ENCODE measurements around the gene FAM227A.
A peak's percentile ranks its signal among the peaks of the same experiment; 100 is the strongest.

The FAM227A gene

GRCh38 chr22:38684895-38685294, 28.7 kb upstream of the FAM227A start:
- H3K4me3 ChIP-seq (ENCODE audit: low read depth, low read length), result no peak overlapping the region
- DNase-seq (ENCODE audit: low read depth), result no peak
- no peak for TF ChIP-seq POLR2A (IDR thresholded peaks at IDR 0.05; ENCODE audit: extremely low read depth, insufficient read length)

GRCh38 chr22:38681582-38682335, 25.6 kb upstream of the FAM227A start, which contains the start of gene TOMM22:
Gene TOMM22, plus strand, starts transcription at chr22:38681957. Its CDS starts 22 bp downstream, at chr22:38681979.
- TF ChIP-seq MYC (IDR thresholded peaks at IDR 0.05; ENCODE audit: low read depth, low read length), result peak; percentile 61
- peak; percentile 65 for TF ChIP-seq POLR2A (IDR thresholded peaks at IDR 0.05; ENCODE audit: extremely low read depth, insufficient read length)
- TF ChIP-seq, protein P1, sequence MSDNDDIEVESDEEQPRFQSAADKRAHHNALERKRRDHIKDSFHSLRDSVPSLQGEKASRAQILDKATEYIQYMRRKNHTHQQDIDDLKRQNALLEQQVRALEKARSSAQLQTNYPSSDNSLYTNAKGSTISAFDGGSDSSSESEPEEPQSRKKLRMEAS (IDR thresholded peaks at IDR 0.05; ENCODE audit: low read depth, low read length), result peak; percentile 45; the same call in 1 of the 2 replicates
- TF ChIP-seq CTCF (IDR thresholded peaks at IDR 0.05; ENCODE audit: low read depth, low read length), result peak; percentile 58
- DNase-seq (ENCODE audit: low read depth), result peak; percentile 92
- peak within 1 kb of the TSS; percentile 100 for H3K4me3 ChIP-seq (ENCODE audit: low read depth, low read length)

DNA sequence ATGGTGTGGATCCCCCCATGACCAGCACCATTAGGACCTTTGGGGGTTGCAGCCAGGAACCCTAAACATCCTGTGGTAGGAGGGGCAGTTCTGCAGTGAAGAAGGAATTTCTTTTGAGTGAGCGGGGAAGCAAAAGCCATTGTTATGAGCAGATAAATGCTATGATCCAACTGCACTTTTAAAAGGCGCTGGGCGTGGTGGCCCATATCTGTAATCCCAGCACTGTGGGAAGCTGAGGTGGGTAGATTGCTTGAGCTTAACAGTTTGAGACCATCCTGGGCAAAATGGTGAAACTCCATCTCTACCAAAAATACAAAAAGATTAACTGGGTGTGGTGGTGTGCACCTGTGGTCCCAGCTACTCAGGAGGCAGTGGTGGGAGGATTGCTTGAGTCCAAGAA, 19.6 kb upstream of the FAM227A start:
- TF ChIP-seq CTCF (IDR thresholded peaks at IDR 0.05; ENCODE audit: low read depth, low read length) (no peak), POLR2A (IDR thresholded peaks at IDR 0.05; ENCODE audit: extremely low read depth, insufficient read length) (no peak), MYC (IDR thresholded peaks at IDR 0.05; ENCODE audit: low read depth, low read length) (no peak)
- TF ChIP-seq, protein P1 (IDR thresholded peaks at IDR 0.05; ENCODE audit: low read depth, low read length), result no peak
- H3K4me3 ChIP-seq (ENCODE audit: low read depth, low read length), result no peak overlapping the region
- no peak for DNase-seq (ENCODE audit: low read depth)

DNA sequence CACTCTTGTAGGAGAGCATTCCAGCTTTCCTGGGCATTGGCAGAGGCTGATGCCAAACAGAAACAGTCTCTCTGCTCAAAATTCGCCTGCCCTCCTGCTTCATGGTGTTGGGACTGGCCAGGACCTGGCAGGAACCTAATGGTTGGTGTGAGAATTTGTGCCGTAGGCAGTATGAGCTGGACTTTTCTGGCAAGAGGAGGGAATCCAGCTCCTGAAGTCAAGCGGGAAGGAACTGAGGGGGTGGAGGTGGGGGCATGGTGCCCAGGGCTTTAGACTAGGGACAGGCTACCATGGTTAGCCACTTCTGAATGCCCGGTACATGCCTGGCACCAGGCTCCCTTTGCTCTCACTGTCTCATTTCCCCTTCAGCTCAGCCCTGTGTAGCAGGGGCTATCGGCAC, 18.7 kb upstream of the FAM227A start:
- no peak overlapping the region for H3K4me3 ChIP-seq (ENCODE audit: low read depth, low read length)
- TF ChIP-seq CTCF (IDR thresholded peaks at IDR 0.05; ENCODE audit: low read depth, low read length) (no peak), MYC (IDR thresholded peaks at IDR 0.05; ENCODE audit: low read depth, low read length) (no peak), POLR2A (IDR thresholded peaks at IDR 0.05; ENCODE audit: extremely low read depth, insufficient read length) (no peak)
- TF ChIP-seq, protein P1 (IDR thresholded peaks at IDR 0.05; ENCODE audit: low read depth, low read length), result no peak
- DNase-seq (ENCODE audit: low read depth), result no peak

DNA sequence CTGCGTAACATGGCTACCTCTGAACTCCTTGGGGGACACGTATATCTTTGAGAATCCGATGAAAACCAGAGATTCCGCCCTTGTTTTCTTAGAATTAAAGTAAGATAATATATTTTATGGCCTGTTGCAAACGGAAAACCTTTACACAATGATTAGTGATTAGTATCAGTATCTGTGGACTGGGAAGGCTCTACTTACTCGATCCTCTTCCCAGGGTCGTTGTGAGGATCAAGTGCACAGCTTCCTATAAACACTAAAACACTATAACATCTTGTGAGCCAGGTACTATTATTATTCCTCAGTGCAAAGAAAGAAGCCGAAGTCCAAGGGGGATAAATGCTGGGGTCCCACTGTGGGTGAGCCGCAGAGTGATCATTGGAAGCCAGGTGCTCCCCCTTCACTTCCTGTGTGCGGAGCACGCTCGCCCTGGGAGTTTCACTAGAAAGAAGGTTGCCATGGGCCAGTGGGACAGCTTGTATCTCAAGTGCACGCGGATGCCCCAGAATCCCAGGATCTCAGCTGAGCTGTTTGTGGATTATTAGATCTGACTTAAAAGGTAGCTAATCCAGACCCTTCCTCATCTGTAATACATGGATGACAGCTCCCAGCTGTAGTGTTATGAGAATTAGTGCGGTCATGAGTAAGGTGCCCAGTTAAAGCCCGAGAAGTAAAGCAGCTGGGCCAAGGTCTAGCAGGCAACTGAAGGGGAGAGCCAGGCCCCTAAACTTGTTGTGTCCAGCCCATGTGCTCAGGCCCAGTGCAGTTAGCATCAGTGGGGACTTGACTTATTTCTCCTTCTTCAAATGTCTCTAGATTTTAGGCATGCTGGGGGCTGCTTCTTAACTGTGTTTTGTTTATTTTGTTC, 1.1 kb upstream of the FAM227A start:
- no peak for TF ChIP-seq MYC (IDR thresholded peaks at IDR 0.05; ENCODE audit: low read depth, low read length)
- no peak for TF ChIP-seq CTCF (IDR thresholded peaks at IDR 0.05; ENCODE audit: low read depth, low read length)
- TF ChIP-seq, protein P1 (IDR thresholded peaks at IDR 0.05; ENCODE audit: low read depth, low read length), result no peak
- peak; percentile 49 for DNase-seq (ENCODE audit: low read depth)
- H3K4me3 ChIP-seq (ENCODE audit: low read depth, low read length), result peak overlapping the region; percentile 89
